Measurements from ENCODE around the gene AQP2. TPM values are rescaled to one million over a fixed set of nuclear protein-coding genes. Genes with fewer than 3 reads are reported as not detected.
"Not testable (repeated sequence)": the region's sequence is repeated elsewhere in the genome, so short reads cannot be mapped to it uniquely, and the experiment has no call there.

The AQP2 gene
- total RNA-seq, 2 experiments from 2014 or later: not detected

GRCh38 chr12:49987625-49988303 is 37.2 kb downstream of the AQP2 start:
- no TSS peak for BruUV-seq (replicated peaks)
- no peak overlapping the region for H3K27ac ChIP-seq (ENCODE audit: low read depth, low read length, poor library complexity, severe bottlenecking)
- H3K36me3 ChIP-seq (ENCODE audit: insufficient read depth, low read length): peaks cover 79% of the 10 kb centered on the region
- no peak for DNase-seq (ENCODE audit: low spot score)
- no peak overlapping the region for H3K4me3 ChIP-seq (ENCODE audit: low read depth, low read length, poor library complexity, severe bottlenecking)
- ChIA-PET POLR2A (interaction anchor here (0.7 kb wide), 1 partner anchor 20 kb away, joined by 3 read pairs; no protein-coding TSS in a partner anchor), CTCF (ENCODE audit: unreplicated experiment) (no interaction called here)
- H4K20me1 ChIP-seq (ENCODE audit: insufficient read depth, low read length): no peaks in the 10 kb centered on the region
- H3K79me2 ChIP-seq (ENCODE audit: insufficient read depth, low read depth, low read length): no peaks in the 10 kb centered on the region
- no peaks in the 10 kb centered on the region for H3K9me2 ChIP-seq (ENCODE audit: insufficient read depth, low read length)
- H3K4me1 ChIP-seq (ENCODE audit: insufficient read depth, low read length, poor library complexity, severe bottlenecking): no peaks in the 10 kb centered on the region
- intact Hi-C loops (cut with micrococcal nuclease; ENCODE audit: unreplicated experiment): no loop called here
- H3K4me2 ChIP-seq (ENCODE audit: low read length): no peak overlapping the region
- no peak for TF ChIP-seq EZH2phosphoT487 (IDR thresholded peaks at IDR 0.05; ENCODE audit: borderline replicate concordance, low read depth, low read length)
- no peak overlapping the region for H2AFZ ChIP-seq (ENCODE audit: low read length)
- H3K9me3 ChIP-seq (ENCODE audit: low read length): no peaks in the 10 kb centered on the region

GRCh38 chr12:49989400-49989799 is 38.9 kb downstream of the AQP2 start:
- H3K9me3 ChIP-seq (ENCODE audit: low read length); H3K4me3 ChIP-seq (ENCODE audit: low read depth, low read length, poor library complexity, severe bottlenecking); H4K20me1 ChIP-seq (ENCODE audit: insufficient read depth, low read length); H2AFZ ChIP-seq (ENCODE audit: low read length); intact Hi-C loops (cut with micrococcal nuclease; ENCODE audit: unreplicated experiment); CTCF ChIA-PET (ENCODE audit: unreplicated experiment); H3K4me1 ChIP-seq (ENCODE audit: insufficient read depth, low read length, poor library complexity, severe bottlenecking); H3K79me2 ChIP-seq (ENCODE audit: insufficient read depth, low read depth, low read length); H3K27ac ChIP-seq (ENCODE audit: low read depth, low read length, poor library complexity, severe bottlenecking); DNase-seq (ENCODE audit: low spot score); H3K4me2 ChIP-seq (ENCODE audit: low read length); H3K9me2 ChIP-seq (ENCODE audit: insufficient read depth, low read length): not testable (repeated sequence)
- POLR2A ChIA-PET: interaction anchor here (0.7 kb wide), 1 partner anchor 230 kb away, joined by 3 read pairs; no protein-coding TSS in a partner anchor
- BruUV-seq (replicated peaks): TSS peak; percentile 62
- peaks cover 93% of the 10 kb centered on the region for H3K36me3 ChIP-seq (ENCODE audit: insufficient read depth, low read length)

GRCh38 chr12:49990273-49990672 is 39.7 kb downstream of the AQP2 start:
- no peaks in the 10 kb centered on the region for H3K9me3 ChIP-seq (ENCODE audit: low read length)
- TF ChIP-seq CTCF (conservative IDR thresholded peaks at IDR 0.05; ENCODE audit: low read length) (no peak), EZH2phosphoT487 (IDR thresholded peaks at IDR 0.05; ENCODE audit: borderline replicate concordance, low read depth, low read length) (no peak)
- H3K4me2 ChIP-seq (ENCODE audit: low read length): no peak overlapping the region
- CTCF ChIA-PET (ENCODE audit: unreplicated experiment): no interaction called here
- H2AFZ ChIP-seq (ENCODE audit: low read length): no peak overlapping the region
- H3K9me2 ChIP-seq (ENCODE audit: insufficient read depth, low read length): no peaks in the 10 kb centered on the region
- POLR2A ChIA-PET: interaction anchor here (0.7 to 1.5 kb wide), 2 partner anchors 9 to 17 kb away, joined by 3 read pairs; no protein-coding TSS in a partner anchor
- H3K36me3 ChIP-seq (ENCODE audit: insufficient read depth, low read length): peaks cover 96% of the 10 kb centered on the region
- no peaks in the 10 kb centered on the region for H3K79me2 ChIP-seq (ENCODE audit: insufficient read depth, low read depth, low read length)
- no peaks in the 10 kb centered on the region for H3K4me1 ChIP-seq (ENCODE audit: insufficient read depth, low read length, poor library complexity, severe bottlenecking)
- no peak overlapping the region for H3K4me3 ChIP-seq (ENCODE audit: low read depth, low read length, poor library complexity, severe bottlenecking)
- H3K27ac ChIP-seq (ENCODE audit: low read depth, low read length, poor library complexity, severe bottlenecking): no peak overlapping the region
- no peaks in the 10 kb centered on the region for H4K20me1 ChIP-seq (ENCODE audit: insufficient read depth, low read length)
- intact Hi-C loops (cut with micrococcal nuclease; ENCODE audit: unreplicated experiment): no loop called here
- no TSS peak for BruUV-seq (replicated peaks)
- DNase-seq (ENCODE audit: low spot score): no peak
